ENCODE results near the gene NLGN2.

Gene NLGN2

GRCh38 chr17:7463372-7463846 lies 55.8 kb downstream of the NLGN2 start:
- DNase-seq (ENCODE audit: low read depth in 2 of 3, low spot score in 2 of 3): no peak

DNA sequence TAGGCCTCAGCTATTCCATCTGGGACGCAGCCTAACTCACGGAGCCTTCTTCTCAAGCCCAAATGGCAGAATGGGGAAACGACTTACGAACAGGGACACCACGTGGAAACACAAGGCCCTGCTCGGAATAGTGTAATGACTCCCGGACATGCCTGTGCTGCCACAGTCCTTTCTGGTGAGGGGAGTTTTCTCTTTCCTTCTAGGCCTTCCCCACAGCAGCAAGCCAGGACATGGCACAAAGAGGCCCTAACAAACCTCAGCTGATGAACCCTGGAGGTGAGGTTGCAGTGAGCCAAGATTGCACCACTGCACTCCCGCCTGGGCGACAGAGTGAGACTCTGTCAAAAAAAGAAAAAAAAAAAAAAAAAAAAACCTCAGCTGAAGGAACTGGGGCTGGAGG lies 56.4 kb downstream of the NLGN2 start:
- no peak for DNase-seq (ENCODE audit: low read depth in 2 of 3, low spot score in 2 of 3)

DNA sequence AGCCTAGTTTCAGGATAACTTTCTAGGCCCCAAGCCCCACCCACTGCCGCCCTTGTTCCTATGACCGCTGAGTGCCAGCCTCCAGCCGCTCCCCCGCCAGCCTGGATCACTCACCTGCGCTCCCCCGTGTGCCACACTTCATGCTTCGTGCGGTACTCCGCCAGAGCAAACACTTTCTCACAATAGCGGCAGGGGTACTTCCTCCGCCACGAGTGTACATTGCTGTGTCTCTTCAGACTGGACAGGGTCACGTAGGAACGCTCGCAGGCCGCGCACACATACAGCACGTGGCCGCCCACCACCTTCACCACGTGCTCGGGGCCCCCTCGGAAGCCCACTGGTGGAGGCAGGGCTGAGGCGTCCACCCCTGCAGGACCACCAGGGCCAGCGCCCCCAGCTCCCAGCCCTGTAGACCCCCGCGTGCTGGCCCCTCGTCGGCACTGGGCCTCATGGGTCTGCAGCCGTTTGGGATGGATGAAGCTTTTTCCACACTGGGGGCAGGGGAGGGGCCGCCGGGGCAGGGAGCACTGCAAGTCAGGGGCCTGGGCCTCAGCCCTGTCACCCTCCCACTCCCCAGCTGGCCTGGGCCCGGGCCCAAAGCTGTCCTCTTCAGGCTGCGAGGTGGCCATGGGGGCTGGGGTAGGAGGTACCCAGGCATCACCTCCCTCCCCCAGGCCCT lies 58.1 kb downstream of the NLGN2 start:
- DNase-seq (ENCODE audit: low read depth in 2 of 3, low spot score in 2 of 3): no peak

GRCh38 chr17:7466318-7466638 lies 58.6 kb downstream of the NLGN2 start:
- no peak for DNase-seq (ENCODE audit: low read depth in 2 of 3, low spot score in 2 of 3)

DNA sequence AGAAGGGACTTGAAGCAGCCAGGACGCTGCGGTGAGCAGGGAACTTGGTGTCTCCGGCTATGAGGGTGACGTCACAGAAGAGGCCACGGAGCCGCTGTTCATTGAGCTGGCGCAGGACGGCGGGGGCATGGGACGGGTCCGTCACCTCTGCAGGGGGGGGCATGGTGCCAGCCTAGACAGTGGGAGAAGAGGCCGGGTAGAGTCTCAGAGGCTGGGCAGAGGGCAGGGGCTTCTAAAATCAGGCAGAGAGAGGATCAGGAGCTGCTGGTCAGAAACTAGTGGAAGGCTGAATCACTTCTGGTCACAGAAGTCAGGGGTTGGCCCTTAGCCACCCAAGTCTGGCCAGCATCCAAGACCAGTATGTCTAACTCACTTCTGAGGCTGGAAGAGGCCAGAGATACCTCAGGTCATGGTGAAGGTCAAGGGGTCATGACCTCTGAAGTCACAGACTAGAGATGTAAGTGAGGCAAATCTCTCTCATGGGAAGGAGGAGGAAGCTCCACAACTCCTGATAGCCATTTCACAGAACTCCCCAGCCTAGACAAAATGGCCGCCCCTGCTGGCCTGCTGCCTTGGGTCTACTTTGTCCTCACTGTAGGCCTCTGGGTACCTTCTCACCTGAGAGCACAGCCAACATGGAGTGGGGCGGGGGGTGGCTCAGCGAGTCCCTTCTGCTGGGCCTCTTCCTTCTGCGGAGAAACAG lies 59.1 kb downstream of the NLGN2 start:
- no peak for DNase-seq (ENCODE audit: low read depth in 2 of 3, low spot score in 2 of 3)

DNA sequence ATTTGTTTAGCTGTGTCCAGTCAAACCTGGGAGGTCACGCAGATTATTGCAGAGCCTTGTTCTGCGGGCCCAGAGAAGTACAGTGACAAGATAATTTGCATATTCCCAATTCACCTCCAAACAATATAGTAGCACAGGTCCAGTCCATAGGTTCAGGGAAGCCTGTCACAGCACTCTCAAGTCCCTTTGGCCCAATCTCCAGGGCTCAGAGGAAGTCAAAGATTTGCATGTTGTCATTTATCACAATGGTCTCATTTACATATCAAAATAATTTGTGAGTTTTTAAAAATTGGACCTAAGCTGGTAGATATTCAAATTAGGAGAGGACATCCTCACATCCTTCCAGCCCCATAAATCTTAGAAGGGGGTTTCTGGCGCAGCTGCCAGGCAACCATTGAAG lies 59.9 kb downstream of the NLGN2 start:
- no peak for DNase-seq (ENCODE audit: low read depth in 2 of 3, low spot score in 2 of 3)

GRCh38 chr17:7468290-7468689 lies 60.6 kb downstream of the NLGN2 start:
- no peak for DNase-seq (ENCODE audit: low read depth in 2 of 3, low spot score in 2 of 3)

GRCh38 chr17:7468804-7469389 lies 61.3 kb downstream of the NLGN2 start:
- no peak for DNase-seq (ENCODE audit: low read depth in 2 of 3, low spot score in 2 of 3)

All from activated CD8-positive, alpha-beta memory T cell treated with anti-CD3 and anti-CD28 coated beads for 48 hours (primary cell).